MG63 (cell line): ENCODE measurements around the gene SIDT2. TPM values are rescaled to one million over a fixed set of nuclear protein-coding genes. Genes with fewer than 3 reads are reported as not detected.

Source experiments
- total RNA-seq: library from RNA; depleted of rRNA; stranded (reverse); fragments of >200 nt; shearing (Covaris generic); gene quantifications from 2 replicates; pipeline ENCODE4 v1.2.3, GENCODE V29; 2014; ENCODE audit warnings: low replicate concordance; rRNA removed

The SIDT2 gene
- total RNA-seq, 1 experiment from 2014 or later = 2.7 TPM

Other genes with a start within 250 kb of the SIDT2 start
- gene SIK3, start 80.3 kb upstream of the SIDT2 start, total RNA-seq = 4.1 and 4.3 TPM in 2 replicates
- 143 and 205 TPM in 2 replicates for gene PAFAH1B2, start 34.5 kb upstream of the SIDT2 start, total RNA-seq
- gene TAGLN, start 20.6 kb downstream of the SIDT2 start, total RNA-seq = 0.44 and 0.92 TPM in 2 replicates
- 24.9 and 26.7 TPM in 2 replicates for gene PCSK7, start 53.3 kb downstream of the SIDT2 start, total RNA-seq
- 1.3 and 2.4 TPM in 2 replicates for gene RNF214, start 53.9 kb downstream of the SIDT2 start, total RNA-seq
- gene BACE1-AS, start 112.6 kb downstream of the SIDT2 start, total RNA-seq = 0.15 and 3.2 TPM in 2 replicates
- 7.6 and 9.1 TPM in 2 replicates for gene BACE1, start 137.5 kb downstream of the SIDT2 start, total RNA-seq
- gene CEP164, start 149.1 kb downstream of the SIDT2 start, total RNA-seq = 23.2 and 33.1 TPM in 2 replicates